Activated CD4-positive, CD25-positive, alpha-beta regulatory T cell treated with anti-CD3 and anti-CD28 coated beads, Interleukin-2, amount 50 U/mL, for 72 hours (primary cell): ENCODE measurements around the gene CRISP1.
"Not testable (repeated sequence)": the region's sequence is repeated elsewhere in the genome, so short reads cannot be mapped to it uniquely, and the experiment has no call there.

ENCODE experiments used
- DNase-seq: peaks from one replicate; pipeline ENCODE4 v3.0.0; 2021

The CRISP1 gene, protein sequence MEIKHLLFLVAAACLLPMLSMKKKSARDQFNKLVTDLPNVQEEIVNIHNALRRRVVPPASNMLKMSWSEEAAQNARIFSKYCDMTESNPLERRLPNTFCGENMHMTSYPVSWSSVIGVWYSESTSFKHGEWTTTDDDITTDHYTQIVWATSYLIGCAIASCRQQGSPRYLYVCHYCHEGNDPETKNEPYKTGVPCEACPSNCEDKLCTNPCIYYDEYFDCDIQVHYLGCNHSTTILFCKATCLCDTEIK

DNA sequence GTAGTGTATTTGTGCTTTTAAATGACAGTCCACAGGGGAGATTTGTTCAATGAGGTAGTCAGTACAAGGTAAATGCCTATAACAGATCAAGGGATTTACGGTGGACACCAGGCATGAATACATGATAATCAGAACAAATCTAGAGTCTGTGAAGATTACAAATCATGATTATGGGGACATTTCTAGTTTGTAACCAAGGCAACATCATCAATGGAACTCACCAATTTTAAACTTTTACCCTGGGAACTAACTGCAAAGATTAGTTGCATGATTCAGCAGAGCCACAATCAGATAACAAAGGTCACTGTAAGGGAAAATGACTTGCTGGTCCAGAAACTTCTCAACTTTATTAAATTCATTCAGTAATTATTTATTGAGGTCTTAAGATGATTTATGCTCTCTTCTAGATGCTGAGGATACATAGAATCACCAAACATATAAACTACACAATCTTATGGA is at the start of gene CRISP1:
CRISP1 (minus strand) TSS at position 51 of the 459 bp plus-strand sequence. CDS start 9,135 bp downstream, outside the sequence.
- DNase-seq = no peak

DNA sequence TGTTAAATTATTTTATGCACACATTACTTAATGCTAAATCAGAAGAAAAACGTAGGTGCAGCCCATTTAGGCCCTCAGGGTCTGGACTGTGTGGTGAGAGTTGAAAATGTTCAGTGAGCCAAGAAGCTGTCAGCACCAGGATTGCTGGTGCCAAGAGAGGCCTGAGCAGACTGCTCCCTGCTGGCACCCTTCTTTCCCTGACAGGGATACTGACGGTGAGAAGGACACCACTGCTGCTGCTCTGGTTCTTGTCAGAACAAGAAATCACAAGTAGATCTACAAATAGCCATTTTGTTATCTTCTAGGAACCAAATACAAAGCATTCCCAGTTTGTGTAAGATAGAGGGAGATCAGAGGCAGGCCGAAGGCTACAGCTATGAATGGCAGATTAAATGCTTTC is 48.7 kb upstream of the CRISP1 start:
- no peak for DNase-seq

DNA sequence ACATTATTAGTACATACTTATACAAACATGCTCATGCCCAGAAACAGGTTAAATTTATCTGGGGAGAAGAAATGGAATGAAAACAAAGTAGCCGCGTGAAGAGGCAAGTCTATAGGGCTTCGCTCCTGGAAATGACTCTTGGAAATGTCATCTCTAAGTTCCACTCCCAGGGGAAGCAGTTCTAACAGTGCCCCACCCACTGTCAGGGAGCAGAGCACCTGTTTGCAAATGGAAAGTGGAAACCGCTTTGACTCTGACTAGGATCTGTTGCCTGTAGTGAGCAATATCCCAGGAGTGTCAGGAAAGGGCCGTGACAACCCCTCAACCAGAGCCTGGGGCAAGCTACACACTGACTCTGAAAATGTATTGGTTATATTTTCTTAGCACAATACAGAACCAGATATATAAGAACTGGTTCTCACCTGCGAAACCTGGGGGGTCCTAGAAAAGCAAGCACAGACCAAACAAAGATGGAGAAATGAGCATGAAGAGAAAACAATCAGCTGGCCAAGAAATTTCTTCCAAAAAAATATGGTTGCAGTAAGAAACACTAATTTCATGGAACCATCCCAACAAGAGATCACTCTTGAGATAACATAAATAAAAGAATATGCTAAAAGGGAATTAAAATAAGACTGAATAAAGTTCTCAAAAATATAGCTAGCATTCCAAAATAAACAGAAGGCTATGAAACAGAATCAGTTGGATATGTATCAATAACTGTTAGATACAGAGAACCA is 47.5 kb upstream of the CRISP1 start:
- no peak for DNase-seq

DNA sequence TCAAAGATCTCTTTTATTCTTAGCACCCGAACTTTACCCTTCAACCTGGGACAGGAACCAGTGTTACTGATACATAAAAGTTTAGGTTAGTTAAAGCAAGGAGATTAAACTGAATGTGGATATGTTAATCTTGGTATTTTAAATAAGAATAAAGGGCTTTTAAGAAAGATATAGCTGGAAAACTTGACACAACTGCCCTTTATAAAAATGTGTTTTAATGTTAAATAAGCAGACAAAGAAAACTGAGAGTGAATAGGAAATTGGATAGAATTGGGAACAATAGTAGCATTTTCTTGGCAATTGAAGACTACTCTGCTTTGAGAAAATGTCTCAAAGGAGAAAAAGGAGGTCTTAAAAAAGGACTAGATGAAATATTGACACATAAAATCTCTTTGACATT is 45.9 kb upstream of the CRISP1 start:
- no peak for DNase-seq

DNA sequence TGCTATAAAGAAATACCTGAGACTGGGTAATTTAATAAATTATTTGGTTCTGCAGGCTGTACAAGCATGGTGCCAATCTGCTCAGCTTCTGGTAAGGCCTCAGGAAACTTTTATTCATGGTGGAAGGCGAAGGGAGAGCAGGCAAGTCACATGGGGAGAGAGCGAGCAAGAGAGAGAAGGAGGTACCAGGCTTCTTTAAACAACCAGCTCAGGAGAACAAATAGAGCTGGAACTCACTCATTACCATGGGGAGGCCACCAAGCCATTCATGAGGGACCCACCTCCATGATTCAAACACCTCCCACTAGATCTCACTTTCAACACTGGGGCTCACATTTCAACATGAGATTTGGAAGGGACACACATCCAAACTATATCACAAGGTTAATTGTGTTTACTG is 44.9 kb upstream of the CRISP1 start:
- DNase-seq = no peak

DNA sequence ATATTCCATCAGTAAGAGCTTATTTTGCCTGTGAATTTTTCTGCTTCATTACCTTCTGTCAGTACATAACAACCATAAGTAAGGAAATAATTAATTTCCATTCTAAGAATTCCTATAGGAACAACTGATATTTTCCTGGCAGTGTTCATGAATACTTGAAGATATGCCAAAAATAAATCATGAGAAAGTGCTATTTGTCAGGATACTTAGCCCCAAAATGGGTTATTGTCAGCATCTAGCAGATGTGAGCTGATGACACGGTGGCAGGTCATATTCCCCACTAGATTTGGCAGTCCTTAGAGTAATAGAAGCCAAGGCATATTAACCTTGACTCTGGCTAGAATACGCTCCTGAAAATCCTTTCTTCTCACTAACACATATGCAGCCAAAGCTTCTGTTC is 43.2 kb upstream of the CRISP1 start:
- no peak for DNase-seq

DNA sequence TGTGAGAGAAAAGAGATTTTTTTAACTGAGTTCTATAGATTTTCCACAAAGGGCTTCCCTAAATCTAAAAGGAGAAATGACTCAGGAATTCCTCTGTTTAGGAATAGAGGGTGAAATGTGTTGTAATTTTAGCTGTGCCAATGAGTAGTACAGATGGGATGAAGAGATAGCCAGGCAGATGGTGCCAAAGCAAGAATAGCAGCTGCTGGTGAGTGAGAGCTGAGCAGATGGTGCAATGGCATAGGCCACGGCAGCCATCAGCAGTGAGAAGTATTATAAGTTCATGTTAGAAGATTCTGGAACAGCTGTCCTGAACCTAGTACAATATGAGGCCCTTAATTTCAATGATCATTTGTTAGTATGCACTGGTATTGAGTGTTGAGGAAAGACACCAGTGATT is 40.2 kb upstream of the CRISP1 start:
- DNase-seq = no peak

DNA sequence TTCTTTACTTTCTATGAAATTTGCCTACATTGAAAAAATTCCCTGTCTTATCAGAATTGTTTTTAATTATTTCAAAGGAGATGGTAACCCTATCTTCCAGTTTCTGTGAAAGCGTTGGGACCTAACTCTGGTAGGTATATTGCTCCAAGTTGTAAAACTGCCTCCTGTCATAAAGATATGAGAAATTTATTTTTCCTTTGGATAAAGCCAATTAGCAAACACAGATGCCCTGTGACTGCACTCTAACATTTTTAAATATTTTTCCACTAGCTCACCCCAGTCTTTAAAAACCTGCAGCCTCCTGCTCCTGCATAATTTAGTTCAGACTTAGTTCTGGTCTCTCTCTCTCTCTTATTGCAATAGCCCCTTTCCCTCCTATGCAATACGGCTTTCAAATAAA is 39.0 kb upstream of the CRISP1 start:
- no peak for DNase-seq

DNA sequence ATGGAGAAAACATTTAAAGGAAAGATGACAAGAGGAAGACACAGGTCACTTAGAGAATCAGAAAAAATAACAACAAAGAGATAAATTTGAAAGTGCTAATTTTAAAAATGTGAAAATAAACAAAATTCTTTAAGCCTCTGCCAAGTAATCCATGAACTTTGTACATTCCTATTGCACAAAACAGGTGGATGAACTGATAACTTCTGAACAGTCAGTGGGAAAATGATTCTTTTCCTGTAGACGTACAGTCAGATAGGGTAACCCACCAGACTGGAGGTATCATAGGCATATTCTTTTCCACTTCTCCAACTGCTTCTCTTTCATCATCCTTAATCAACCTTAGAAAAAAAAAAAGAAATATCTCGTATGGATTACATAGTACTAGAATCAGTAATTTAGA is 36.5 kb upstream of the CRISP1 start:
- DNase-seq = no peak

DNA sequence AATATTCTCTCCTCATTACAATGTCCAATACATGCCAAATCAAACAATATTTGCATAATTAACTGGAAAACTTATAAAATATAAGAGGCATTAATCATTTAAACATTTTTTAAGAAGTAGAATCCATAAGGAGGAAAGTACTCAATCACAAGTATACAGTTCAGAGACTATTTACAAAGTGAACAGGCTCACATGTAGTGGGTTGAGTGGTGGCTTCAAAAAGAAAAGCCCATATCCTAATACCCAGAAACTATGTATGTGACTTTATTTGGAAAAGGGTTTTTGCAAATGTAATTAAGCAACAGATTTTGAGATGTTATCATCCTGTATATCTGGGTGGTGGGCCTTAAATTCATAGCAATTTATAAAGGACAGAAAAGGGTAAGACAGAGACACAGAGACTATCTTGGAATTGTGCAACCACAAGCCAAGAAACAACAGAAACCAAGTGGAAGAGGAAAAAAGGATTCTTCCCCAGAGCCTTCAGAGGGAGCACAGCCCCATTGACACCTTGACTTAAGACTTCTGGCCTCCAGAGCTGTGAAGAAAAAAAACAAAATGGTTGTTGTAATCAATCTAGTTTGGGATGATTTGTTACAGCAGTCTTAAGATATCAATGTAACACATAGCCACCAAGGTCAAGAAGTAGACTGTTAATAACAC is 32.7 kb upstream of the CRISP1 start:
- DNase-seq = no peak

DNA sequence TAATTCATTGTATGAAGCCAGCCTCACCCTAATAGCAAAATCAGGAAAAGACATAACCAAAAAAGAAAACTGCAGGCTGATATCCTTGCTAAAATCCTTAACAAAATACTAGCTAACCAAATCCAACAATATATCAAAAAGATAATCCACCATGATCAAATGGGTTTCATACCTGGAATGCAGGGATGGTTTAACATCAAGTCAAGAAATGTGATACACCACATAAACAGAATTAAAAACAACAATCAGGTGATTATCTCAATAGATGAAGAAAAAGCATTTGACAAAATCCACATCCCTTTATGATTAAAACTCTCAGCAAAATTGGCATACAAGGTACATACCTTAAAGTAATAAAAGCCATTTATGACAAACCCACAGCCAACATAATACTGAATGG is 29.2 kb upstream of the CRISP1 start:
- not testable (repeated sequence) for DNase-seq

DNA sequence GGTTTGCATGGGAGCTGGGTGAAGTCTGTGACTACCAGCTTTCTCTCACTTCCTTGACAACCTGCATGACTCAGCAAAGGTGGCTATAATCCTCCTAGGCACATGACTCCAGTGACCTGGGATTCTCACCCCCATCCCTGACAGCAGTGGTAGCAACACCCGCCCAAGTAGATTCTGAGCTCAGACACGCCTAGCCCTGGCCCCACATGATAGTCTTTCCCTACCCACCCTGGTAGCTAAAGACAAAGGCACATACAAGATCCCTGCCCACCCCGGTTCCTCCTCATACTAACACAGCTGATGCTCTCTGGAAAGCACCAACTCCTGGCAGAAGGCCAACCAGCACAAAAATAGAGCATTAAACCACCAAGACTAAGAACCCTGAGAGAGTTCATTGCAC is 25.9 kb upstream of the CRISP1 start:
- no peak for DNase-seq

DNA sequence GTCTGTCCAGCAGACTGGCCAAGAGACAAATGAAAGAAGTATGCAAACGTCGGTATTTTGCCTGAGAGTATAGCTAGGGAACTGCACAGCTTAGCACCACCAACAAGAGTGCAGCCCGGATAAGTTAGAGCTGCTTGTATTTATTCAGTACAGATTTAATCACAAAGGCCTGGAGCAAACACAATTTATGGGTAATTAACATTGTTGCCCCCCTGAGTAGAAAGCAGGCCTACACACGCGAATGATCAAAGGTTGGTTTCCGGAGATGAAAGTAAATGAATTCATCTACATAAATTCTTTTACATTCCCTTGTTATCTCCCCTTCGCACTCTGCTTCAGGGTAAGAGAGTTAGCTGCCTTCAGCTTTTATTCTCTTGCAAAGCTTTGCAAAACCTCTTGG is 24.7 kb upstream of the CRISP1 start:
- no peak for DNase-seq

DNA sequence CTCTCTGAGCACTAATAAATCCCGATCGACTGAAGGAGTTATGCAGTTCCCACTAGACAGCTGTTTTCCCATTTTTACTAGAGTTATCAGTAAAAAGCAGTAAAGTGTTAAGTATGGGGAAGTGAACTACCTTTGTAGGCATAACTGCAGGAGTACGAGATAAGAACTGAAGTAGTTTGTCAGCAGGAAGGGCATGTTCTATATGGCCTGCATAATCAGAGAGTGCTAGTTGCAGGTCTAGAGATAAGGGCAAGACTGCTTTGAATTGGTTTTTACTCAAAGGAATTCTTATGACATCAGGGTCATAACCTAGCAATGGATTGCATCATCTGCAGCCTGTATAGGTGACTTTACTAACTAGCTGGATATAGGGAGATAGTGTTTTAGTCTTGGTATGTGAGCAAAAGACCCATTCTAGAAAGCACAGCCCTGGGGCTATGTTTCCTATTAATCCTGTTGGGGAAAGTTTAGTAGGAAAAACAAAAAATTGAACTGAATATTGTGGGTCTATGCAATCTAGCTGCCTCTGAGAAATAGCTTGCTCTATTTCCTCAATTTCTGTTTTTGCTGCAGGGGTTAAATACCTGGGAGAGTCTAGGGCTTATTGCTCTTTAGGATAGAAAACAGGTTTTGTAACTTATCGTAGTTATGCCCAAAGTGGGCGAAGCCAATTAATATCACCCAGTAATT is 22.6 kb upstream of the CRISP1 start:
- DNase-seq = no peak

DNA sequence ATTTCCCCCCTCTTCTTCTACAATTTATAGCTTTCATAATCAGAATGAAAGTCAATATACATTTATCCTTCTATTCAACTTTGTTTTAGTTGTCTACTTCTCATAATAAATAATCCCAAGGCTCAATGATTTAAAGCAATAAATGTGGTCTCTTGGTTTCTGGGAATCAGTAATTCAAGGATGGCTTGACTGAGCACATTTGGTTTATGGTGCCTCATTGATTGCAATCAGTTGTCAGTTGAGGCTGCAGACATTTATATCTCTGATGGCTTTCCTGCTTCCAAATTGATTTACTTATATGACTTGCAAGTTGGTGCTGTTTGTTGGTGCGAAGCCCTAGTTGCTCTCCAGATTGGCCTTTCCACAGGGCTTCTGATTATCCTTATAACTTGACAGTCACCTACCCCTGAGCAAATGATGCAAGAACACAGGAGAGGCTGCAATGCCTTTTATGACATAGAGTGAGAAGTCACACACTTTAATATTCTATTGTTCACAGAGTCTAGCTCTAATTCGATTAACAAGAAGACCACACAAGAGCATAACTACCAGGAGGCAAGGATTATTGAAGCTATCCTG is 2.7 kb upstream of the CRISP1 start:
- DNase-seq = no peak

DNA sequence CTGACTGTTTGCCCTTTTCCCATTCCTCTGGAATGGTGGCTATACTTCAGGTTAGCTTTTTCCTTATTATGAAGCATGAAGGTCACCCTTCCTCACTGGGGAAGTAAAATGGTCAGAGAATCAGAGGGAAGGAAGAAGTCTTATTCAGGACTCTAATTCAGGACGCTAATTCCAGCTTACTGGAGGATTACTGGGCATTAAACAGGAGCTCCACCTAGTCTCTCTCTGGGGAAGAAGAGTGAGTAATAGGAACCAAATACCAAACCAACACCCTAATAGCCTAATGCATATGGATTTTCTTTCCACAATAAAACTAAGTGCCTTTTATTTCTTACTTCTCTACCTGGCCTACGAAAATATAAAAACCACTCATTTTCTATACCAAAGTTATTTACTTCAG is 10.1 kb downstream of the CRISP1 start:
- no peak for DNase-seq

DNA sequence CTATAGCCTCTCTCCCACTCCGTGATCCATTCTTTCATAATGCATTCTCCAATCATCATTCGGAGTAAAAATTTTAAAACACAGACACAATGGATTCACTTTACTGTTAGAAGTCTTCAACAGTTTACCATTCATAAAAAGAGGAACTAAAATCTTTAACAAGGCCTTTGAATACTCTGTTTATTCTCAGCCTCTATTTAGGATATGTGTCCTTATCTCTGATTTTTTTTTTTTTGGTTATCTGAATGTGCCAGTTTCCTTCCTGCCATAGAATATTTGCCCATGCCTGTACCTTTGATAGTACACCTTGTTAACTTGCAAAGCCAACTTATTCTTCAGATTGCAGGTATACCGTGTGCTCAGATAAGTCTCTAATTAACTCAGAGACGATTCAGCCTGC is 11.1 kb downstream of the CRISP1 start:
- no peak for DNase-seq

DNA sequence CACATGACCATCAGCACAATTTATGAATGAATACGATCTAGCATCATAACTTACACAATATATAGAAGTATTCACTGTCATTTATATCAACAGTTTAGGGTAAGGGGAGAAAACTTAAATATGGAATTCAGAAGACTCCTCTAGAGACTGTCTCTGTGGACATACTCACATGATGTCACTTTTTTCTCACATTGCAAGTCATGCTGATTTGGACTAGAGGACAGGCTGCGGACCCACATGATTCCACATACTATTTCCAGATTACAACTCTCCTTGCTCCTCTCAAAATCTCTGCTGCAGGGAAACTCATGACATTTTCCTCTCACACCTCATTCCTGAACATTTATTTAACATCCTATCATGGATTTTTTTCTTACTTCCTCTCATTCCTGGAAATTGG is 13.4 kb downstream of the CRISP1 start:
- DNase-seq = no peak

DNA sequence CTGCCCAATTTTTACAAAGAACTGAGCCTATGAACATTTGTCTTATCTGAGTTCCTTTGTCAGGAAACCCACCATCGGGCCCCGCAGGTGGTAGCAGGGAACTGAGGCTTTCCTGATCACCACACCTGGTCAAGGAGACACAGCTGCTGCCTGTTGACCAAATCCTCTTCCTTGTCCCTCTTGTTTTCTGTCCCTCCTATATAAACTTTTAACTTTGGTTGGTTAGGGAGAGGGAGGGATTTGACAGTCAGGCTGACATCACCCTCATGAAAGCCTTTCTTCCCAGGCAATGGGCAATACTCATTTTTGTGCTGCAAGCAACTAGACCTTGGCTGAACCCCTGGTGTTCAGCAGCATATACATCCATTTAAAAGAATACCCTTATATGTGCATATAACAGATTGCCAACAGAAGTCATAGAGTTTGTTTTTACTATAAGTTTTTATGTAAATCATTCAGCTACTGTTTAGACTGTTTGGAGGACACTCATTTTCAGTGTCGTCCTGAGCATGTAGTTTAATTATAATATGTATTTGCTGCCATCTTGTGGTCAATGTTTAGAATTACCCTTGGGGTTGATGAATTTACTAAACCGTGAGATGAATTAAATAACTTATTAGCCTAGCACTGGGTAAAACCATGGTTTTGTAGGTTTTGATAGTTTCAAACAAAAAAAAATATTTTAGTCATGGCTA is 17.0 kb downstream of the CRISP1 start:
- DNase-seq = no peak

DNA sequence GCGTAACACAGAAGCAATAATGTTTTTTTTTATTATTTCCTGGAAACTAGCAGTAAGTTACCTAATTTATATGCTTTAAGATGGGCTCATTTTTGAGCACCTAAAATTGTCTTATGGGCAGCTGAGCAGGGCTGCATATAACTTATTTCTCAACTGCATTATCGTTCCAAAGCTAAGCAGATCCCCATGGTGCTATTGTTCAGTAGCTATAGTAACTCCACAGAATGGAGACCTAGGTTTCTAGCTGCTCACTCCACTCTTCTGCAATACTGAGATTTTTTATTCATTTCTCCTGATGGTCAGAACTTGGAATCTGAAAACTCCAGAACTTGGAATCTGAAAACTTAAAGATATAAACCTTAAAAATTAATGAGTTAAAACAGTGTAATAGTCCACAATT is 18.7 kb downstream of the CRISP1 start:
- DNase-seq = no peak

DNA sequence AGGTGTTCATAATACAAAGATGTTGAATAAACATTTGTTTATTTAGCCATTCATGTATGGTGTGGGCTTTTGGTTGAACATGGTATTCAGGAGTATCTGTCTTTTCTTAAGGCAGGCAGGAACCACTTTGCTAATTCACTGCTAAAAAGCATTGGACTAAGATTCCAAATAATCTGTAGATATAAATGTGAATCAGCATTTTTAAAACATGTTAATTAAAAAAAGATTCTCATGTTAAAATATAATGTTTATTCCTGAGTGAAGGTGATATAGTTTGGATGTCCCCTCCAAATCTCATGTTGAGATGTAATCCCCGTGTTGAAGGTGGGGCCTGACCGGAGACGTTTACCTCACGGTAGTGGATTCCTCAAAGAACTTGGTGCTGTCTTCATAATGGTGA is 19.3 kb downstream of the CRISP1 start:
- no peak for DNase-seq

DNA sequence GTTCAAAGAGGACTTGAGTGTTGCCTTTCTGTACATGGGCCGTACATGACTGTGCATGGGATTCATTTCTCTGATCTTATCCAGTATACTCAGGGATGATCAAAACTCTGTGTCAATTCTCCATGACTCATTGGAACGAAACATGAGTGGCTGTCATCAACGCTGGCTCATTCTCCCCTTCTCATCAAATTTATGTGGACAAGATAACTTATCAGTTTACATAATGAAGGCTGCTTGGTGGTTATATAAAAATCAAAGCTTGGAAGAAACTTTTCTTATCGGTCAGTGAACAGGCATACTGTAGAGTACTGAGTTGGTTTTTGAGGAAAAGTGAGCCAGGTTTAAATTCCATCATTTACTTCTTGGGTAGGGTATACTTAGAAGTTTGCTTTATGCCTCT is 24.9 kb downstream of the CRISP1 start:
- no peak for DNase-seq

DNA sequence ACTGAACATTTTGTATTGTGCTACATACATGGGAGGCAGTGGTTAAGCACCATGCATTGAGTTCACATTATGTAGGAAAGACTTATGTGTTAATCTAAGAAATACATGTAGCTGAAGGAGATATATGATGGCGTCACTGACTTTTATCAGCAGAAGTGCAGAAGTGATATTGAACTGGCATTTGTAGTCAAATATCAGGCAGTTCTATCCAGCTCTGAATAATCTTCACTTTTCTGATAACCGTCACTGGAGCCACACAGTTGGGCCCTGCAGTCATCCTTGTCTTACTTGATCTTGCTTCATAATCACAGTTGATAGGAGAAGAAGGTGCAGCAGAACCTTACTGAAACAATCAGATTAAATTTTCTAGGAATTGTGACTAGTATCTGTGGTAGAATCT is 26.4 kb downstream of the CRISP1 start:
- no peak for DNase-seq
